WI38 (cell line): ENCODE results near the gene GHR.

Experiments used
- H3K4me3 ChIP-seq: 2 replicates; pipeline ENCODE4 v1.5.1; 2011; ENCODE audit warnings: low read depth, mild to moderate bottlenecking, control low read depth, low read length
- TF ChIP-seq, protein P1 (sequence below): IDR thresholded peaks from 2 replicates; pipeline ENCODE4 v1.5.1; 2012; ENCODE audit warnings: low read depth, mild to moderate bottlenecking, control low read depth, low read length

GHR gene

DNA sequence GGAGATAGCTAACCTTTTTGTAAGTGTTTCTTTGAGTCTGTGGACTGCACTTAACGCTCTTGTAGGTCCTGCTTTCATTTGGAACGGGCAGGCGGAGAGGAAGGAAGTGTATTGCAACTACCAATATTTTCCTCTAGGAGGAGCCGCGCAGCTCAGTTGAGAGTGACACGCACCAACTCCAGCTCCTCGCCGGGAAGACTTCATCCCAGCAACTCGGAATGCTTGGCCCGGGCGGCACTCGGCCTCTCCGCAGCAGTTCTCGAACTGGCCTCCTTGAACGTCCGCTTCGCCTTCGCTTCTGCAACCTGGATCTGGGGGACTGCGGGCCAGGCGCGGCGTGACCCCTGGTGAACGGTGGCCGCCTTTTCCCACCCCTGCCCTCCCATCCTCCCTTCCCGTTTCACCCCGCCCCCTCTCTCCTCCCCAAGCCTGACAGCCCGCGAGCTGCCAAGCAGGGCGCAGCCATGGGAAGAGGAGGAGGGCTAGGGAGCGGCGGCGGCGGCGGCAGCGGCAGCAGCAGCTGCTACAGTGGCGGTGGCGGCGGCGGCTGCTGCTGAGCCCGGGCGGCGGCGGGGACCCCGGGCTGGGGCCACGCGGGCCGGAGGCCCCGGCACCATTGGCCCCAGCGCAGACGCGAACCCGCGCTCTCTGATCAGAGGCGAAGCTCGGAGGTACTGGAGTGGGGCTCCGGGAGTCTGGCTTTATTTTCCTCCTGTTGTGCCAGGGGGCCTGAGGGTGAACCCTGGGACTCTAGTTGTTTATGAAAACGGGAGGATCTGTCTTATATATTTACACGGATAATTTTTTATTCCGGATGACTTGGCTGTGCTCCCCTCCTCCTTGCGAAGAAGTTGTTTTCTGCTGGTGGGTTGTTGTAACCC lies at the start of gene GHR:
Gene GHR, plus strand, starts transcription at position 155 of the 881 bp plus-strand sequence. CDS start 142,436 bp downstream, outside the sequence.
- peak within 1 kb of the TSS; percentile 55 for H3K4me3 ChIP-seq
- TF ChIP-seq, protein P1, sequence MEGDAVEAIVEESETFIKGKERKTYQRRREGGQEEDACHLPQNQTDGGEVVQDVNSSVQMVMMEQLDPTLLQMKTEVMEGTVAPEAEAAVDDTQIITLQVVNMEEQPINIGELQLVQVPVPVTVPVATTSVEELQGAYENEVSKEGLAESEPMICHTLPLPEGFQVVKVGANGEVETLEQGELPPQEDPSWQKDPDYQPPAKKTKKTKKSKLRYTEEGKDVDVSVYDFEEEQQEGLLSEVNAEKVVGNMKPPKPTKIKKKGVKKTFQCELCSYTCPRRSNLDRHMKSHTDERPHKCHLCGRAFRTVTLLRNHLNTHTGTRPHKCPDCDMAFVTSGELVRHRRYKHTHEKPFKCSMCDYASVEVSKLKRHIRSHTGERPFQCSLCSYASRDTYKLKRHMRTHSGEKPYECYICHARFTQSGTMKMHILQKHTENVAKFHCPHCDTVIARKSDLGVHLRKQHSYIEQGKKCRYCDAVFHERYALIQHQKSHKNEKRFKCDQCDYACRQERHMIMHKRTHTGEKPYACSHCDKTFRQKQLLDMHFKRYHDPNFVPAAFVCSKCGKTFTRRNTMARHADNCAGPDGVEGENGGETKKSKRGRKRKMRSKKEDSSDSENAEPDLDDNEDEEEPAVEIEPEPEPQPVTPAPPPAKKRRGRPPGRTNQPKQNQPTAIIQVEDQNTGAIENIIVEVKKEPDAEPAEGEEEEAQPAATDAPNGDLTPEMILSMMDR: peak; percentile 45

DNA sequence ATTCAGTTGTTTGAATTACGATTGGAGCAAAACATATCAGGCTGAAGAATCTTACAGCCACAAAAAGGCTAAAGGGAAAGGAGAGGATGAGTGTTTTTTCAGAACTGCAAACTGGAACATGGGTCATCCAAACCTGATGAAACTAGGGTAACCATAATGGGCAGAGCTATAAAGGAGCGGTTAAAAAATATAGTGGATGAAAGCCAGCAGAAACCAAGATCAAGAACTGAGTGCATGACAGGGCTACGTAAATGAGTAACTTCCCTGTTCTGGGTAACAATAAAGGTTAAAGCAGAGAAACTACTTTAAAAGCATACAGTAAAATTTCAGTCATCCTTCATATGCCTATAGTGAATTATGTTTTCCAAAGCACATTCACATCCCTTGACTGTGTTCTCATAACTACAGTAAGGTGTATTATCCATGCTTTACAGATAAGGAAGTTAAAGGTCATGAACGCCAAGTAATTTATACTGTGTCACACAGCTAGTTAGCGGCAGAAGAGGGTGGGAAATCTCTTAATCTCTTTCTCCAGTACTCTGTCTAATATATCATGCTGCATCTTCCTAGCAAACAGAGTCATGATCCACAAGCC lies 48.5 kb upstream of the GHR start:
- no peak overlapping the region for H3K4me3 ChIP-seq
- TF ChIP-seq, protein P1: no peak

DNA sequence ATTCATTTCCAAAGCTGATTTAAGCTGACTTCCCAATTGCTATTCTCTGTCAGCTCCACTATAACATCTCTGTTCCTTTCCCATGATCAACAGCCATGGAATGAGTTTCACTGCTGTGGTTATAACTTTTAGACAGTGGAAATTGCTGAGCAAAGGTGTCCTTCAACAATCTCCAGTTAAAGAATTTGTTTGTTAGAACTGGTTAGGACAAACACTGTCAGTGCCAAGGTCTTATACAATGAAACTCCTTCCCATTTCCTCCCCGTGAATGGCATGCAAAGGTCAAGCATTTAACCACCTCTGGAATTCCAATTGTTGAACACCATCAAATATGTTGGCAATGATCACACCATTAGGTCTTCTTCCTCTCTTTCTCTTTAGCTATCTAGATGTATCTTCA lies 45.7 kb upstream of the GHR start:
- H3K4me3 ChIP-seq: no peak overlapping the region
- TF ChIP-seq, protein P1: no peak

DNA sequence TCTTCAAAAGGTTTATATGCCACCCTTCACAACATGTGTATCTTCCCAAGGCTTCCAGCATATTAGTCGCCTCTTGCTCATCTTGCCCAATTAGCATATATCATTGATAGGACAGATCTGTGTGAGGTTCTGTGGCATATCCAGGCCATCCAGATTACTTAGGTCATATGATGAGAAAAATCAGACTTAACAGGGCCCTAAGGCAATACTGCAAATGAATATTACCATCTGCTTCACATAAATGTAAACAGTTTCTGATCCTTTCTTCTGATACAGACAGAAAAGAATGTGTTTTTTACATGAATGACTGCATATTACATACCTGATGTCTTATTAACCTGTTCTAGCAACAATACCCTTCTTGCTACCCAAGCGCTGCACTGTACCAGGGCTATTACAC lies 41.3 kb upstream of the GHR start:
- TF ChIP-seq, protein P1: no peak
- no peak overlapping the region for H3K4me3 ChIP-seq

DNA sequence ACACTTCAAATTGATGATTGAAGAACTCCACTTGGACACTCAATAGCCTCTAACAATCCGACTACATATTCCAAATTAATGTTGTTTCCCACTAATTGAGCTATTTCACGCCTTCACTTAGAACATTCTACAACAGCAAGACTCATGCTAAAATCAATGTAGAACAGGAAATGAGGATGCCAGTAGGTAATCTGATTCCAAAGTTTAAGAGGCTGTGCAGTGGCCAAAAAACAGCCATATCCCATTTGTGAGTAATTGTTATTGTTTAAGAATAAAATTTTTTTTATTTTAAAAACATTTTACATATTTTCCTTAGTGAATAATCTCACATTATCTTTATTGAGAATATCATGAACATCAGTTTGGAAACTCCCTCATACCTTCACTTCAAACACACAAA lies 35.7 kb upstream of the GHR start:
- TF ChIP-seq, protein P1: no peak
- H3K4me3 ChIP-seq: no peak overlapping the region

DNA sequence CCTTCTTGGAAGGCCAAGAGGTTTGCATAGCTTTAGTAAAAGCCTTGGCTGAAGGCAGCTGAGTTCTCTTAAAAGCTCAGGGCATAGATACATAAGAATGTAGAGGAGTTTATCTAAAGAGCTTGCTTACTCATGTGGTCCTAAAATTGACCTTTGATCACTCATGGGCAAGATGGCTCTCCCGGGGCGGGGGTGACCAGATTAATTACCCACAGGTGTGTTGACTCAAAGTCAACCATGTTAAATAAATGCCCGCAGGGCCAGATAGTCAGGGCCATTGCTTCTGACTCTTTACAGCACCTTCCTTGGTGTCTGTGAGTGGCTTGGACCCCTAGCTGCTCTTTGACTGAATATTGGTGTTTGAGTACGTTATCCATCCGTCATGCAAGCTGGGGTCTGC lies 33.1 kb upstream of the GHR start:
- TF ChIP-seq, protein P1: no peak
- no peak overlapping the region for H3K4me3 ChIP-seq

DNA sequence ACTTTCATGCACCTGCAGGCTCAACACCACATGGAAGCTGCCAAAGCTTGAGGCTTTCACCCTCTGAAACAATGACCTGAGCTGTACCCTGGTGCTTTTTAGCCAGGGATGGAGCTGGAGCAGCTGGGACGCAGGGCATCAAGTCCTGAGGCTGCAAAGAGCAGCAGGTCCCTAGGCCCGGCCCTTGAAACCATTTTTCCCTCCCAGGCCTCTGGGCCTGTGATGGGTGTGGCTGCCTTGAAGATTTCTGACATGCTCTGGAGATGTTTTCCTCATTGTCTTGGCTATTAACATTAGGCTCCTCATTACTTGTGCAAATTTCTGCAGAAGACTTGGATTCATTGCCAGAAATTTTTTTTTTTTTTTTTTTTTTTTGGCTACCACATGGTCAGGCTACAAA lies 30.3 kb upstream of the GHR start:
- TF ChIP-seq, protein P1: no peak

More for the DNA sequence above, 30.3 kb upstream of the GHR start:
- no peak overlapping the region for H3K4me3 ChIP-seq
